OCI-LY7 (cell line): ENCODE results near the gene FREY1.

Experiments used
- CTCF ChIP-seq: fragments of 200-600 bp; sonication (generic); conservative IDR thresholded peaks from 2 replicates; pipeline ENCODE4 v1.5.1; 2014; ENCODE audit warnings: mild to moderate bottlenecking, antibody characterized with exemption, low read length, moderate library complexity, mixed read lengths
- EZH2phosphoT487 ChIP-seq: fragments of 200-600 bp; sonication (generic); IDR thresholded peaks from 2 replicates; pipeline ENCODE4 v1.6.1; 2018; ENCODE audit warnings: low read depth, borderline replicate concordance, mild to moderate bottlenecking, mixed run types, antibody characterized with exemption, low read length, moderate library complexity, mixed read lengths

- TF ChIP-seq CTCF (no peak), EZH2phosphoT487 (no peak)
Measured at GRCh38 chr11:45871638-45872037, 35.4 kb downstream of the FREY1 start.
